GM12801 (cell line): ENCODE data around the gene ATF6.

Source experiments
- TF ChIP-seq, protein P1 (sequence below): IDR thresholded peaks from one replicate; pipeline ENCODE4 v1.5.1; 2011; ENCODE audit warnings: control low read depth; ENCODE audit not compliant: insufficient read length; ENCODE audit errors: extremely low read depth

ATF6 gene

DNA sequence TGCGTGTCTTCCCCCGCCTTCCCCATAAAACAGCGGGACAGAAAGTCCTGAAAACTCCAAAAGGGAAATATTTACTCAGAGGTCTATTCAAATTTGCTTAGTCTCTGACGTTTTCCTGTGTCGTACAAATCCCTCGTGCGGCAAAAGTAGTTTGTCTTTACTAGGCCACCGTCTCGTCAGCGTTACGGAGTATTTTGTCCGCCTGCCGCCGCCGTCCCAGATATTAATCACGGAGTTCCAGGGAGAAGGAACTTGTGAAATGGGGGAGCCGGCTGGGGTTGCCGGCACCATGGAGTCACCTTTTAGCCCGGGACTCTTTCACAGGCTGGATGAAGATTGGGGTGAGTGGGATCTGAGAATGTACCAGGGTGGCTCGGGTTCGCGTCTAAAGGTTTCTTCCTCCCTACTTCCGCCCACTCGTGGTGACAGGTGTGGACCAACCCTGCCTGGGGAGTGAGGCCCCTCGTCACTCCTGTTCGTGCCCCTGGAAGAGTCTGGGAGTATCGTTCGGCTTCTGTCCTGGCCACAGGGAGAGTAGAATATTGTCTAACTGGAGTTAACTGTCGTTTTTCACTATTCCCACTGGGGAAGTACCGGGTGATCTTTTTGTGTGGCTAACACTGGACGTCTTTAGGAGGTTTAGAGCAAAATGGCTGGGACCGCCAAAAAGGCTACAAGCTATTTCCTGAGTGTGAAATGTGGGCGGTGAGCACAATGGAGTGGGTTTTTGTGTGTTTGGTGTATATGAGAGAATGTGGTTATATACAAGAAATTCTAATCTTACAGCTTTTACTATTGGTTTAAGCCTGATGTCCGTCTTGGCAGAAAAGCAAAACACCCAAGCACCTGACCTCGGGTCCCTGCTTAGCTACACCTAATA is at the start of gene ATF6:
ATF6 (plus strand) TSS at position 219 of the 880 bp plus-strand sequence; CDS start at position 260, 41 bp downstream.
- TF ChIP-seq, protein P1, sequence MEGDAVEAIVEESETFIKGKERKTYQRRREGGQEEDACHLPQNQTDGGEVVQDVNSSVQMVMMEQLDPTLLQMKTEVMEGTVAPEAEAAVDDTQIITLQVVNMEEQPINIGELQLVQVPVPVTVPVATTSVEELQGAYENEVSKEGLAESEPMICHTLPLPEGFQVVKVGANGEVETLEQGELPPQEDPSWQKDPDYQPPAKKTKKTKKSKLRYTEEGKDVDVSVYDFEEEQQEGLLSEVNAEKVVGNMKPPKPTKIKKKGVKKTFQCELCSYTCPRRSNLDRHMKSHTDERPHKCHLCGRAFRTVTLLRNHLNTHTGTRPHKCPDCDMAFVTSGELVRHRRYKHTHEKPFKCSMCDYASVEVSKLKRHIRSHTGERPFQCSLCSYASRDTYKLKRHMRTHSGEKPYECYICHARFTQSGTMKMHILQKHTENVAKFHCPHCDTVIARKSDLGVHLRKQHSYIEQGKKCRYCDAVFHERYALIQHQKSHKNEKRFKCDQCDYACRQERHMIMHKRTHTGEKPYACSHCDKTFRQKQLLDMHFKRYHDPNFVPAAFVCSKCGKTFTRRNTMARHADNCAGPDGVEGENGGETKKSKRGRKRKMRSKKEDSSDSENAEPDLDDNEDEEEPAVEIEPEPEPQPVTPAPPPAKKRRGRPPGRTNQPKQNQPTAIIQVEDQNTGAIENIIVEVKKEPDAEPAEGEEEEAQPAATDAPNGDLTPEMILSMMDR: no peak

DNA sequence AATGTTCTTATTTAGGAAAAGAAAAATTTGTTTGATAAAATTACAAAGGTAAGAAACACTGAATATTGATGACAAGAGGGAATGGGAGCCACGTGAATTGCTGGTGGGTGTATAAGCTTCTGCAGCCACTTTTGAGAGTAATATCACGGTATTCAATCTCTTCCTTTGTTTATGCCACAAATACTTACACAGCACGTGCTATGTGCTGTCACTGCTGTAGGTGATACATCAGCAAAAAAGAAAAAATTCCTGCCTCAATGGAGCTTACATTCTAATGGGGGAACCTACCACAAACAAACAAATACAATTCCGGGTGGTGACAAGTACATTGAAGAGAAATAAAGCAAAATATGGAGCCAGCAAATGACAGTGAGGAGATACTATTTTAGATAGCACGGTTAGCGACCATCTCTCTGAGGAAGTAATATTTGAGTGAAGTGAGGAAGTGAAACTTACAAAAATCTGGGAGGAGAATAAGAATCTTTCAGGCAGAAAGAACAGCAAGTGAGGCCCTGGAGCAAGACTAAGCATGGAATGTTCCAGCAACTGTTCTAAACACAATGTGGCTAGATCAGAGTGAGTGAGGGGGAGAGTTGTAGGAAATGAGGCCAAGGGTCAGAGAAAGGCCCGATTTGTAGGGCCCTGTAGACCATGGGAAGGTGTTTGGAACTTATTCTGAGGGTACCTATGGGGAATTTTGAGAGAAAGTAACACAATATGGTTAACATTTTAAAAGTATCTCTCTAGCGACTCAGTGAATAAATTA is 47.4 kb upstream of the ATF6 start:
- TF ChIP-seq, protein P1: no peak

DNA sequence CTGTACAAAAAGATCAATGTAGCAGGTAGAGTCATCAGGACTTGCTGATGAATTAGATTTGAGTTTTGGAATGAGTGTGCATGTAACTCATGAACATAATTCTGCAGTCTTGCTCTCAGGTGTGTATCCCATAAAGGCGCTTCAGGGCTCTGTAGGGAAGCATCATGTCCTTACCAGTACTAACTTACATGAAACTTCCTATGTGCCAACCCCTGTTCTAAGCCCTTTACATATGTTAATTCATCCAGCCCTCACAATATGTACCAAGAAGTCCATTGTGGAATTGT is 46.9 kb upstream of the ATF6 start:
- TF ChIP-seq, protein P1: no peak

DNA sequence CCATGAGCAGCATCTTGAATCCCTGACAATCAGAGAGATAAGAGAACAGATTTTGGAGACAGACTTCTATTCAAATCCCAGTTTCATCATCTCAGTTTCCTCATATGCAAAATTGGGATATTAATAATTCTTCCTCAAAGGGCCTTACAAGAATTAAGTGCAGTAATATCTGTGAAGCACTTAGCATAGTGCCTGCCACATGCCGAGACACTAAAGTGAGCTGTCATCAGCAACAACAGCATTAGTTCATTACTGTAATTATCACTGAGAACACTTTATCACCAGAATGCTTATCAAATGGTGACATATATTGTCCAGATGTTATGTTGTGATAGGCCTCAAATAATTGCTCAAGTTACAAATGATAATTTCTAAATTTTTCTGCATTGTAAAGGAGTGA is 45.7 kb upstream of the ATF6 start:
- TF ChIP-seq, protein P1: no peak

DNA sequence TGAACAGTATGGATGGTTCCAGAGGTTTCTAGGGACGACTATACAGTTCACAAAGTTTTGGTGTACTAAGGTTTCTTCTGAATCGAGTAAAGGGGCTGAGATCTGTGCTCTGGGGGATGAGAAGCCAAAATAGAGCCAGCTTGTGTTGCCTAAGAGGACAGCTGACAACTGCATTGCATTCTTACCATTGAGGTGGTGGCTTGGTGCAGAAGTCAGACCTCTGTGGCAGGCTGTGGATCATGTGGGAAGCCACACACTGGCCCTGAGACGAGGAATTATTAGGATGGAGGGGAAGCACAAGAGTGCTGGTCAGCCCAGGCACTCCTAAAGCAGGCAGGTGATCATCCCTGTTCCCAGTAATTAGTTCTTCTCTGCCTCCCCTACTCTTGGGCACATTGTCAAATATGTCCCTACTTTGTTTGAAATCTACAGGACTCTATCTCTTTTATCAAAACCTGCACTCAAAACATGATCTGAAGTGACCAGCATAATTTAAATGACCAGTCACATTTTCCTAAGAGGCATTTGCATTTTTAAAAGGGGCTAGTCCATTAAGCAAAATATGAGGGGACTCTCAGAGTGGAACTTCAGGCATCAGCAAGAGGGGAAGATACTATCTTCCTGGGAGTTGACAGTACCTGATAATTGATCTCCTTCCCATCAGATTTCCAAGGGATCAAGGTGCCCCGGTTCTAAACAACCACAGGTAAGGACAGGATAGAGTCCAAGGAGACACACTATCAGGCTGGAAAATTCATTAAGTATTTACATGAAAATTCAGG is 45.0 kb upstream of the ATF6 start, which contains the start of gene FCRLB:
FCRLB (plus strand) TSS at position 589 of the 782 bp plus-strand sequence. CDS start 1,129 bp downstream, outside the sequence.
- TF ChIP-seq, protein P1: no peak

DNA sequence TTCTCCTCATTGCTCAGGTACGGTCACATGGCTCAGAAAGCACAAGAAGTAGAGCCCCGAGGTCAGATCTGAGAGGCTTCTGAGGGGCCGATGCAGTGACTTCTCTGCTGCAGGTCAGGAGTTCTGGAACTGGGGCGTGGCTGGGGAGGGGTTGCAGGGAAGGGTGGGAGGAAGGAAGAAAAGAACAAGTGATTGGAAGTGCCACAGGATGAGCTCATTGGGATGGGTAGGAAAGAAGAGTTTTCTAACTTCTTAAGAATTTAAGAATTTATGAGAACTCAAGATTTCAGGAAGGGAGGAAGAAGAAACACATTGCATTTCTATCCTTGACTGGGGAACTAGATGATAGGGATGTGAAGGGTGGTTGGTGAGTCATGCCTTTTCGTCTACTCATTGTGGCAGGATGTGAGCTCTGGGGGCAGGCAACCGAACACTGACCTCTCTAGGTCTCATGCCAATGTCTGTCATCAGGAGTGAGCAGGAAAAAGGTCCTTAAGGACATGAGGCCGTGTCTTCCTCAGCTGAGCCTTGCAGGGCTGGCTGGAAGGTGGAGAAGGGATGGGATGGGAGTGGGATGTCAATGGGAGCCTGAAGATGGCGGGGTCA is 44.3 kb upstream of the ATF6 start:
- TF ChIP-seq, protein P1: no peak
